OCI-LY1 (cell line): ENCODE data around the gene BATF2.

ENCODE experiments used
- H2AFZ ChIP-seq: fragments of 200-600 bp; sonication (generic), shearing (Covaris generic); 2 replicates; pipeline ENCODE4 v1.6.0; 2014; ENCODE audit warnings: antibody characterized with exemption, mild to moderate bottlenecking, low read length
- H3F3A ChIP-seq: fragments of 200-600 bp; sonication (generic), shearing (Covaris generic); 2 replicates; pipeline ENCODE4 v1.6.0; 2014; ENCODE audit warnings: mild to moderate bottlenecking, antibody characterized with exemption, low read length, moderate library complexity; ENCODE audit not compliant: insufficient read depth
- H3K27ac ChIP-seq: fragments of 200-600 bp; sonication (generic); 2 replicates; pipeline ENCODE4 v1.5.1; 2014; ENCODE audit warnings: low read length, mixed run types, mild to moderate bottlenecking, low read depth; ENCODE audit not compliant: poor library complexity, severe bottlenecking
- H3K27me3 ChIP-seq: fragments of 200-600 bp; sonication (generic); 2 replicates; pipeline ENCODE4 v1.6.0; 2014; ENCODE audit warnings: antibody characterized with exemption, mild to moderate bottlenecking, low read length, moderate library complexity; ENCODE audit not compliant: insufficient read depth
- H3K36me3 ChIP-seq: fragments of 200-600 bp; sonication (generic); 2 replicates; pipeline ENCODE4 v1.6.1; 2014; ENCODE audit warnings: mild to moderate bottlenecking, antibody characterized with exemption, low read length, moderate library complexity, mixed read lengths; ENCODE audit not compliant: insufficient read depth
- H3K4me1 ChIP-seq: fragments of 200-600 bp; sonication (generic); 2 replicates; pipeline ENCODE4 v1.5.1; 2014; ENCODE audit warnings: mild to moderate bottlenecking, low read length, moderate library complexity; ENCODE audit not compliant: insufficient read depth, severe bottlenecking
- H3K4me2 ChIP-seq: fragments of 200-600 bp; sonication (generic), shearing (Covaris generic); 2 replicates; pipeline ENCODE4 v1.6.1; 2014; ENCODE audit warnings: low read length
- H3K4me3 ChIP-seq: fragments of 200-600 bp; sonication (generic); 2 replicates; pipeline ENCODE4 v1.5.1; 2014; ENCODE audit warnings: low read length, low read depth, mild to moderate bottlenecking, mixed read lengths; ENCODE audit not compliant: poor library complexity, severe bottlenecking
- H3K79me2 ChIP-seq: fragments of 200-600 bp; shearing (Covaris generic); 2 replicates; pipeline ENCODE4 v1.6.1; 2016; ENCODE audit warnings: mixed run types, low read length, mixed read lengths; ENCODE audit not compliant: insufficient read depth
- H3K9ac ChIP-seq: fragments of 200-600 bp; sonication (generic), shearing (Covaris generic); 2 replicates; pipeline ENCODE4 v1.6.1; 2014; ENCODE audit warnings: mild to moderate bottlenecking, low read length, mixed read lengths
- H3K9me2 ChIP-seq: fragments of 200-600 bp; sonication (generic), shearing (Covaris generic); 2 replicates; pipeline ENCODE4 v1.6.1; 2014; ENCODE audit warnings: low read depth, mild to moderate bottlenecking, low read length, mixed read lengths
- H3K9me3 ChIP-seq: fragments of 200-600 bp; shearing (Covaris generic); 2 replicates; pipeline ENCODE4 v1.6.1; 2014; ENCODE audit warnings: low read length, mixed read lengths
- H4K20me1 ChIP-seq: fragments of 200-600 bp; sonication (generic), shearing (Covaris generic); 2 replicates; pipeline ENCODE4 v1.6.0; 2016; ENCODE audit warnings: mild to moderate bottlenecking, low read length; ENCODE audit not compliant: insufficient read depth
- CTCF ChIP-seq: fragments of 200-600 bp; sonication (generic), shearing (Covaris generic); IDR thresholded peaks from 2 replicates; pipeline ENCODE4 v1.5.1; 2017; ENCODE audit warnings: mild to moderate bottlenecking, antibody characterized with exemption, low read length, moderate library complexity, mixed read lengths
- EZH2 ChIP-seq: fragments of 200-600 bp; sonication (generic), shearing (Covaris generic); IDR thresholded peaks from 2 replicates; pipeline ENCODE4 v1.8.0; 2017; ENCODE audit warnings: borderline replicate concordance, mixed run types, mild to moderate bottlenecking, antibody characterized with exemption, low read length, moderate library complexity, mixed read lengths

Gene BATF2

GRCh38 chr11:65019824-65020223 lies 23.1 kb upstream of the BATF2 start:
- no peak for TF ChIP-seq CTCF
- no peak for TF ChIP-seq EZH2
- Histone ChIP-seq H3K27me3 (no peaks in the 10 kb centered on the region), H3K79me2 (no peaks in the 10 kb centered on the region), H3K9me3 (no peaks in the 10 kb centered on the region), H3K27ac (no peak overlapping the region), H2AFZ (no peak overlapping the region), H3K9ac (no peak overlapping the region), H3K4me1 (peaks cover 7% of the 10 kb centered on the region), H3F3A (no peaks in the 10 kb centered on the region), H3K9me2 (no peaks in the 10 kb centered on the region), H4K20me1 (no peaks in the 10 kb centered on the region), H3K4me2 (no peak overlapping the region), H3K4me3 (no peak overlapping the region), H3K36me3 (peaks cover 40% of the 10 kb centered on the region)

GRCh38 chr11:65017937-65018336 lies 21.2 kb upstream of the BATF2 start:
- H3K79me2 ChIP-seq, result no peaks in the 10 kb centered on the region
- H3K9me3 ChIP-seq, result no peaks in the 10 kb centered on the region
- H3F3A ChIP-seq, result 0 out of 2 replicates have a peak, but pooled peaks cover 3% of the 10 kb centered on the region
- no peak overlapping the region for H3K9ac ChIP-seq
- no peak for TF ChIP-seq CTCF
- H3K9me2 ChIP-seq, result no peaks in the 10 kb centered on the region
- no peak overlapping the region for H2AFZ ChIP-seq
- no peaks in the 10 kb centered on the region for H3K27me3 ChIP-seq
- no peak overlapping the region for H3K27ac ChIP-seq
- no peaks in the 10 kb centered on the region for H4K20me1 ChIP-seq
- peaks cover 40% of the 10 kb centered on the region for H3K36me3 ChIP-seq
- H3K4me1 ChIP-seq, result peaks cover 13% of the 10 kb centered on the region
- no peak overlapping the region for H3K4me2 ChIP-seq
- H3K4me3 ChIP-seq, result no peak overlapping the region

GRCh38 chr11:65016705-65017104 lies 19.9 kb upstream of the BATF2 start:
- Histone ChIP-seq H3K4me1 (peaks cover 13% of the 10 kb centered on the region), H3K79me2 (no peaks in the 10 kb centered on the region), H3K9ac (no peak overlapping the region), H3K9me2 (no peaks in the 10 kb centered on the region), H4K20me1 (no peaks in the 10 kb centered on the region), H3K27me3 (no peaks in the 10 kb centered on the region), H3K4me3 (no peak overlapping the region), H2AFZ (no peak overlapping the region), H3F3A (0 out of 2 replicates have a peak, but pooled peaks cover 5% of the 10 kb centered on the region), H3K9me3 (no peaks in the 10 kb centered on the region), H3K27ac (no peak overlapping the region), H3K36me3 (peaks cover 36% of the 10 kb centered on the region), H3K4me2 (no peak overlapping the region)
- TF ChIP-seq CTCF (no peak), EZH2 (no peak)
